IPS DF 19.7 (cell line): Measurements from ENCODE around the gene ATP6V0C.
"Not testable (repeated sequence)": the region's sequence is repeated elsewhere in the genome, so short reads cannot be mapped to it uniquely, and the experiment has no call there.

Source experiments
- DNase-seq: peaks from one replicate; pipeline ENCODE4 v3.0.0-alpha.2; 2013; ENCODE audit warnings: low read depth, low spot score

ATP6V0C gene

GRCh38 chr16:2527784-2528100, 14.0 kb downstream of the ATP6V0C start:
- DNase-seq, result no peak

GRCh38 chr16:2528161-2529060, 14.7 kb downstream of the ATP6V0C start:
- no peak for DNase-seq

DNA sequence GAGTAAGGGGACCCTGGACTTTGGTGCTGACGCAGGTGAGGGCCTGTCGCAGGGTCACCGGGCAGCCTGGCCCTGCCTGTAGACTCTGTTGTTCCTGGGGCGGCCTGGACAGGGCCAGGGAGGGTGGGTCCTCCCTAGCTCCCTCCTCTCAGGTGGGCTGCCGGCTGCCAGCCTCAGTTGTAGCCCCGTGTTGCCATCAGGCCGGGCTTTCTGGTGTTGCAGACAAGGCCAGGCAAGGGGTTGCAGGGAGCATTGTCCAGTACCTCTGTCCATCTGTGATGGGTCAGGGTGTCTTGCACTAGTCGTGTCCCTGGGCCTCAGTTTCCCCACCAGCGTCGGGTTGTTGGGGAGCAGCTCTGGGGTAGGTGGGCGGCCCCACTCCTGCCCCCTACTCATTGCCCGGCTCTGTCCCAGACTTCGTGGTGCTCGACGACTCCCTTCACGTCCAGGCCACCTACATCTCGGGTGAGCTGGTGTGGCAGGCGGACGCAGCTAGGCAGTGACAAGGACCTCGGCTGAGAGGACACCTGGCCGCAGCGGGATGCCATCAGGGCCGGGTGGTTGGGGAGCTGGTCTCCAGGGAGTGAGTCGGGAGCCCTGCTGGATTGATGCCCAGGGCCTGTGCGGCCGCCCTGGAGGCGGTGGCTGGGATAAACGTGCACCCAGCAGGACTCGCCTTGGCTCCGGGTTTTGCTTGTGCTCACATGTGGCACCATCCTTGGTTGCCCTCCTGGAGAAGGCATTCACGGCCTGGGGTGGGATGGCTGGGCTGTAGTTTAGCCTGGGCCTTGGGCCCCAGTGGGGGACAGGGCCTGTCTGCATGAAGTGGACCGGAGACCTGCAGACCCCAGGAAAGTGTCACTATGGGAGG, 15.5 kb downstream of the ATP6V0C start:
- no peak for DNase-seq

- no peak for DNase-seq
These were observed 16.3 kb downstream of the ATP6V0C start for GRCh38 chr16:2529961-2530628.

DNA sequence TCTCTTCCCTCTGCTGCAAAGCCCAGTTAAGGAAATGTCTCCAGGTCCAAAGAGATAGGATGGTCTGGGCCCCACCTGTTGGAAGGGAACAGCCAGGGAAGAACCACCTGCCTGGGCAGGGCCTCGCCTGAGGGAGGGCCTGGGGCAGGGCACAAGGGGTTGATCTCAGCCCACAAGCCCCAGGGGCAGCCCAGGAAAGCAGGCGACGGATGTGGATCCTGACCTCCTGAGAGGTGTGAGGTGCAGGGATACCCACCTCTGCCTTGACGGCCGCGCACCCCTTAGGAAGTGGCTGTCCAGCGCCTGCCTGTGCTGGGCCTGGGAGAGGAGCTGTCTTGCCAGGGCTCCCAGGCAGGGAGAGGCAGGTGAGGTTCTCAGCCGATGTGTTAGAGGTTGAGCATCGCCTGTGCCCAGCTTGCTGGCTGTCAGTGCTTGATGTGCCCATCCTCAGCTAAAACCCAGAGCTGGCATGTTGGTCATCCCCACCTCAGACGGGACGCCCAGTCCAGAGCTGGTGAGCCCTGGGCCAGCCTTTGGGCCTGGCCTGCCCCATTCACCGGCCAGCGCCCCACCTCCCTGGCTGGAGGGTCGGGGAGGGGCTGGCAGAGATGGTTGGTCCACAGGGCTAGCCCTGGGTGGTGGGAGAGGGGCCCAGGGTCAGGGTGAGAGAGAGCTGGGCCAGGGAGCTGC, 17.0 kb downstream of the ATP6V0C start:
- no peak for DNase-seq

- DNase-seq, result no peak
These were observed 17.6 kb downstream of the ATP6V0C start, which contains the start of gene CEMP1 for GRCh38 chr16:2531371-2531695. Gene CEMP1, minus strand, starts transcription at chr16:2531408. Its CDS starts 335 bp downstream, at chr16:2531073.

DNA sequence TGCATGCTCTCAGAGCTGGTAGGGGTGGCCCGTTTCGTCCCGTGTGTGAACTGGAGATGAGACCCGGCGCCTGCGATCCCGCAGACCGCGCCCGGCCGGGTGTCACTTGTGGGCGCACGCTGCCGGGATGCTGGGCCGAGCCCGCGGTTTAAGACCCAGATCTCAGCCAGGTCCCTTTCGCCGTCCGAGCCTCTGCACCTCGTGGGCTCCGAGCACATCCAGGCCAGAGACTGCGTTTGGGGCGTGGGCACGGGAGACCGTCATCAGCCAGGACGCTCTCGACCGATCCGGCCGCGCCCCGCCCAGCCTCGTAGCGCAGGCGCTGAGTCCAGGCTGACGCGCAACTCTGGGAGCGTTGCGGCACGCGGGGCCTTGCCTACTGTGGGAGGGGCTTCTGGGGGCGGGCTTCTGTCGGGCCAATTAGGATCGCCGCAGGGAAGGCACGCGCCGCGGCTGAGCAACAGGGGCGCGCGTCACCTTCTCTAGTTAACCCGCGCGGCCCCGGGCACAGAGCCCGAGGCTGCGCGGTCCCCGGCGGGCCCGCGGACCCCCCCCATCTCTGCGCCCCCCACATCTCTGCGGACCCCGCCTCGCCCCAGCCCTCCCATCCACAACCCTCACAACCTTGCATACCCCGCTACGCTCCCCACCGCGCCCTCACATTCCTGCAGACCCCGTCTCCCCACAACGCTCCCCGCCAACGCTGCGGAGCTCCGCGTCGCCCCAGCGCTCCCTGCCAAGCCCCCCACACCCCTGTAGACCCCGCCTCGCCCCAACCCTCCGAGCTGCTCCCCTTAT, 18.1 kb downstream of the ATP6V0C start:
- no peak for DNase-seq

DNA sequence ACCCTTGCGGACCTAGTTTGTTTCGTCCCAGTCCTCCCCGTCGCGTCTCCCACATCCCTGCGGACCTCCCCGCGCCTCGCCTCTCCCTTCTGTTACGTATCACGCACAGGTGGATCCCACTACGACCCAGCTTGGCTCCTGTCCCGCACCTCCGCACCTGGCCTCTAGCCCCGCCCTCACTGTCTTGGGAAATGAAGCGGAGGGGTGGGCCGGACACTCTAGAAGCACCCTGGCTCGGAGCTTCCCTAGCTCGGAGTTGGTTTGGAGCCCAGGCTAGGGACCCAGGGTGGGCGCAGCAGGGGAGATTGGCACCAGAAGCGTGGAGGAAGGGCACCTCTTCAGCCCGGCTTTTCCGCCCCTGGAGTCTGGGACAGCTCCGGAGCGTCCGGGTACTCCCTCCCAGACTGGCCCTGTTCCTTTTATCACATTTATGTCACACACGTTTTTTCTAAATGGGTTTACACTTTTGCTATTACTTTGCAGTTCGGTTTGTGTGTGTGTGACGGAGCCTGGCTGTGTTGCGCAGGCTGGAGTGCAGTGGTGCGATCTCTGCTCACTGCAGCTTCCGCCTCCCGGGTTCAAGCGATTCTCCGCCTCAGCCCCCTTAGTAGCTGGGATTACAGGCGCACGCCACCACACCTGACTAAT, 18.9 kb downstream of the ATP6V0C start:
- DNase-seq, result no peak

DNA sequence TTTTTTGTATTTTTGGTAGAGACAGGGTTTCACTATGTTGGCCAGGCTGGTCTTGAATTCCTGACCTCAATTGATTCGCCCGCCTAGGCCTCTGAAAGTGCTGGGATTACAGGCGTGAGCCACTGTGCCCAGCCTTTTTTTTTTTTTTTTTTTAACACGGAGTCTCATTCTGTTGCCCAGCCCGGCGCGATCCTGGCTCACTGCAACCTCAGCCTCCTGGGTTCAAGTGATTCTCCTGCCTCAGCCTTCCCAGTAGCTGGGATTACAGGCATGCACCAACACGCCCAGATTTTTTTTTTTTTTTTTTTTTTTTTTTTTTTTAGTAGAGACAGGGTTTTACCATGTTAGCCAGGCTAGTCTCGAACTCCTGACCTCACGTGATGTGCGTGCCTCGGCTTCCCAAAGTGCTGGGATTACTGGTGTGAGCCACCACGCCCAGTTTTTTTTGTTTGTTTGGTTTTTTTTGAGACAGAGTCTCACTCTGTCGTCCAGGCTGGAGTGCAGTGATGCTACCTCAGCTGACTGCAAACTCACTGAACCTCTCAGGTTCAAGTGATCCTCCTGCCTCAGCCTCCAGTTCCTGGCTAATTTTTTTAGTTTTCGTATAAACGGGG, 19.5 kb downstream of the ATP6V0C start:
- not testable (repeated sequence) for DNase-seq

DNA sequence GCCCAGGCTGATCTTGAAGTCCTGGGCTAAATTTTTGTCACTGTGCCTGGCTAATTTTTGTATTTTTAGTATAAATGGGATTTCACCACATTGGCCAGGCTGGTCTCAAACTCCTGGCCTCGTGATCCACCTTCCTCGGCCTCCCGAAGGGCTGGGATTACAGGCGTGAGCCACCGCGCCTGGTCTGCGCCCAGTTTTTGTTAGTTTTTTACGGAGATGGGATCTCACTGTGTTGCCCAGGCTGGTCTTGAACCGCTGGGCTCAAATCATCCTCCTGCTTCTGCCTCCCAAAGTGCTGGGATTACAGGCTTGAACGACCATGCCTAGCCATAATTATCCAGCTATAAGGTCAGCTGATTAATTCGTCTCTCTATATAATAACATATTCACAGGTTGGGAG, 20.2 kb downstream of the ATP6V0C start:
- DNase-seq, result no peak

DNA sequence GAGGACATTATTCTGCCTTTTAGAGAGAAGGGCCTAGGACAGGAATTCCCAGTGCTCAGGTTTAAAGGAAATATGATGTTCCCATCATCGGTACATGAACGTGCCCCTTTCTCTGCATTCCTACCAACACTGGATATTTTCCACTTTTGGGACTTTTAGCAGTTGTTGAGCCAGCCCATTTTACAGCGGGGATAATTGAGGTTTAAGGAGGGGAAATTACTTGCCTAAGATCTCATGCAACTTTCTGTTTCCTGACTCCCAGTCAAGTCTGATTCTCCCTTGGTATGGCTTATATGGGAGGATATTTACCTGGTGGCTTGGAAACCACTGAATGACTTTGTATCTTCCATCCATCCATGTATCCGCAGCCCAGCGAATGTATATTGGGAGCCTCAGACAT, 20.6 kb downstream of the ATP6V0C start:
- DNase-seq, result not testable (repeated sequence)

DNA sequence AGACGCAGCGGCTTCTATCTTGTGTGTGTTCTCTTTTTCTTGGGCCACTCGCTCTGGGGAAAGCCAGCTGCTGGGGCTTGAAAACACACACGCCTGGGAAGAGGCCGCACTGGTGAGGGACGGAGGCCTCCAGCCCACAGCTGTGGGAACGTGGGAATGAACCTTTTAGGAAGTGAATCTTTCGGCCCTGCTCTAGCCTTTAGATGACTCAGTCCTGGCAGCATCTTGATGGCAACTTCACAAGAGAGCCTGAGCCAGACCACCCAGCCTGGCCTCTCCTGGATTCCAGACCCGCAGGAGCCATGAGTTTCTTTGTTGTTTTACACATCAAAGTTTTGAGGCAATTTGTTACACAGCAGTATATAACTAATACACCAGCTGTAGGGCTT, 21.9 kb downstream of the ATP6V0C start:
- DNase-seq, result no peak

- DNase-seq, result no peak
These were observed 24.0 kb downstream of the ATP6V0C start, which contains the start of gene PDPK1 for GRCh38 chr16:2537451-2538379. Gene PDPK1, plus strand, starts transcription at chr16:2538021. Its CDS starts 92 bp downstream, at chr16:2538113.

GRCh38 chr16:2539192-2539844, 25.6 kb downstream of the ATP6V0C start:
- not testable (repeated sequence) for DNase-seq

GRCh38 chr16:2539845-2540458, 26.2 kb downstream of the ATP6V0C start:
- DNase-seq, result not testable (repeated sequence)

DNA sequence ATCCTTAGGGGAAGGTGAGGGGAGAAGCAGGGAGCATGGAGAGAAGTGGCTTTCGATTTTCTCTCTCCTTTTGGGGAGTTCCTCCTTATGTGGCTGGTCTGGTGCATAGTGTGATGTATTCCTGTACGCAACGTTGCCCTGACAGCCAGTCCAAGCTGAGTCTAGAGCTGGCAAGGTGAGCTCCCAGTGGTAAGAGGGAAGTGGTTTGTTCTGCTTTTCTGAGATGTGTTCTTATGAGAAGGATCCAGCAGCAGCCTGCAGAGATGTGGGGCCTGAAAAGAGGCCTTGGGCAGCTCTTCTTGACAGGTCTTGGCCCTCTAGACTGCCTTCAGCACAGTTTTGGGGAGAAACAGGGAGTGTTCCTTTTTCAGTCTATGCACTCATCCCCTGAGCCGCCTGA, 27.2 kb downstream of the ATP6V0C start:
- DNase-seq, result not testable (repeated sequence)

GRCh38 chr16:2541409-2541808, 27.7 kb downstream of the ATP6V0C start:
- DNase-seq, result not testable (repeated sequence)

DNA sequence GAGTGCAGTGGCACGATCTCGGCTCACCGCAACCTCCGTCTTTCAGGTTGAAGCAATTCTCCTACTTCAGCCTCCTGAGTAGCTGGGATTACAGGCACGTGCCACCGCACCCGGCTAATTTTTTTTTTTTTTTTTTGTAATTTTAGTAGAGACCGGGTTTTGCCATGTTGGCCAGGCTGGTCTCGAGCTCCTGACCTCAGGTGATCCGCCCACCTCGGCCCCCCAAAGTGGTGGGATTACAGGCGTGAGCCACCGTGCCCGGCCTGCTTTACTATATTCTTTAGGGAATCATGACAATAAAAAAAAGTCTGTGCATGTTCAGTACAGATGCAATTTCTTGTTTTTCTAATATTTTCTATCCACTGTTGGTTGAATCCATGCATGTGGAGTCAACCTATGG, 30.0 kb downstream of the ATP6V0C start:
- DNase-seq, result not testable (repeated sequence)
